ENCODE measurements around the gene RABEPK. TPM values are rescaled to one million over a fixed set of nuclear protein-coding genes. Genes with fewer than 3 reads are reported as not detected.
"Not testable (repeated sequence)": the region's sequence is repeated elsewhere in the genome, so short reads cannot be mapped to it uniquely, and the experiment has no call there.

Gene RABEPK
- total RNA-seq, 1 experiment from 2014 or later = 63.2 TPM

- DNase-seq (ENCODE audit: extremely low read depth, low read depth) = no peak
Measured at GRCh38 chr9:125241863-125242739, 41.8 kb downstream of the RABEPK start.

- no peak for DNase-seq (ENCODE audit: extremely low read depth, low read depth)
Measured at GRCh38 chr9:125243792-125244260, 43.5 kb downstream of the RABEPK start.

- no peak for DNase-seq (ENCODE audit: extremely low read depth, low read depth)
Measured at GRCh38 chr9:125246261-125246667, 45.9 kb downstream of the RABEPK start.

GRCh38 chr9:125254231-125254630 is 53.9 kb downstream of the RABEPK start:
- DNase-seq (ENCODE audit: extremely low read depth, low read depth) = no peak

GRCh38 chr9:125255781-125256391 is 55.5 kb downstream of the RABEPK start:
- no peak for DNase-seq (ENCODE audit: extremely low read depth, low read depth)

DNA sequence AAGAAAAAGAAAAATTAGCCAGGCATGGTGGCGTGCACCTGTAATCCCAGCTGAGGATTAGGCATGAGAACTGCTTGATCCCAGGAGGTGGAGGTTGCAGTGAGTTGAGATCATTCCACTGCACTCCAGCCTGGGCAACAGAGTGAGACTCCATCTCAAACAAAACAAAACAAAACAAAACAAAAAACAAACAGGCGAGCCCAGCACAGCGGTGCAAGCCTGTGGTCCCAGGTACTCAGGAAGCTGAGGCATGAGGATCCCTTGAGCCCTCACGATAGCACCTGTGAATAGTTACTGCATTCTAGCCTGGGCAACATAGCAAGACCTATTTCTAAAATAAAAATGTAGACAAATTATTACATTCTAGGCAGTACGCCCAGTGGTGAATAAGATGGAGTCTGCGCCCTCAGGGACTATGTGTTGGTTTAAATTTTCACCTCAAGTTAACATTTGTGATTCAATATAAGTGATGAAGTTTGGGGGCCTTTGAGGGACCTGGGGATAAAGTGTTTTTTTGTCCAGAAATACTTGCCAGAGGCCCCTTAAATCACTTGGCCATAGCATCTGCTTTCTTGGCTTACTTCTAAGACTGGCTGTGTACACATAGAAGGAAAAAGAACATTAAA is 57.9 kb downstream of the RABEPK start:
- DNase-seq (ENCODE audit: extremely low read depth, low read depth) = no peak

GRCh38 chr9:125258832-125259534 is 58.6 kb downstream of the RABEPK start:
- DNase-seq (ENCODE audit: extremely low read depth, low read depth) = no peak

DNA sequence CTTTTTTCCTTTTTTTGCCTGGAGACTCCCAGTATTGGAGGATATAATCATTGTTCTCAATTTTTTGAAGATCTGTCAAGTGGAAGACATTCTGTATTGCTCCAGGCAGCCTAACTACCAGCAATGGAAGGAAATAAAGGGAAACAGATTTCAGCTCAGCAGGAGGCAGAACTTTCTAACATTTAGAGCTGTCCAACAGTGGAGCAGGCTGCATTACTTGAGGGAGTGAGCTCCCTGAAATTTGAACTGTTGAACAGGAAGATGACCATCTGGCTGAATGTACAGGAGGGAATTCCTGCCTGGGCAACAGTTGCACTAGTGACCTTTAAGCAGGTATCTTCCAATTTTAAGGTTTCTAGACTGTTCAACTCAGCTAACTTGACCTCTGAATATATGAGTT is 60.2 kb downstream of the RABEPK start:
- no peak for DNase-seq (ENCODE audit: extremely low read depth, low read depth)

- peak; percentile 90 for DNase-seq (ENCODE audit: extremely low read depth, low read depth)
Measured at GRCh38 chr9:125261501-125262293, 61.4 kb downstream of the RABEPK start, which contains the start of gene GAPVD1. TSS of gene GAPVD1 (plus strand) at chr9:125261826. CDS start at chr9:125298922, 37,096 bp downstream.

GRCh38 chr9:125262294-125262991 is 62.1 kb downstream of the RABEPK start:
- no peak for DNase-seq (ENCODE audit: extremely low read depth, low read depth)

DNA sequence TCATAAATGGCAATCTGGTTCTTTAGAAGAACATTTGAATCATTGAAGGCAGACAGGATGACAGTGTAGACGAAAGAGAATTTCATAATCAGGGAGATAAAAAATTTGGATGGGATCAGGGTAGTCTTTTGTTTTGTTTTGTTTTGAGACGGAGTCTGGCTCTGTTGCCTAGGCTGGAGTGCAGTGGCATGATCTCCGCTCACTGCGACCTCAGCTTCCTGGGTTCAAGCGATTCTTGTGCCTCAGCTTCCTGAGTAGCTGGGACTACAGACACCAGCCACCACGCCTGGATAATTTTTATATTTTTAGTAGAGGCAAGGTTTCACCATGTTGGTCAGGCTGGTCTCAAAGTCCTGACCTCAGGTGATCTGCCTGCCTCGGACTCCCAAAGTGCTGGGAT is 63.7 kb downstream of the RABEPK start:
- DNase-seq (ENCODE audit: extremely low read depth, low read depth) = not testable (repeated sequence)

DNA sequence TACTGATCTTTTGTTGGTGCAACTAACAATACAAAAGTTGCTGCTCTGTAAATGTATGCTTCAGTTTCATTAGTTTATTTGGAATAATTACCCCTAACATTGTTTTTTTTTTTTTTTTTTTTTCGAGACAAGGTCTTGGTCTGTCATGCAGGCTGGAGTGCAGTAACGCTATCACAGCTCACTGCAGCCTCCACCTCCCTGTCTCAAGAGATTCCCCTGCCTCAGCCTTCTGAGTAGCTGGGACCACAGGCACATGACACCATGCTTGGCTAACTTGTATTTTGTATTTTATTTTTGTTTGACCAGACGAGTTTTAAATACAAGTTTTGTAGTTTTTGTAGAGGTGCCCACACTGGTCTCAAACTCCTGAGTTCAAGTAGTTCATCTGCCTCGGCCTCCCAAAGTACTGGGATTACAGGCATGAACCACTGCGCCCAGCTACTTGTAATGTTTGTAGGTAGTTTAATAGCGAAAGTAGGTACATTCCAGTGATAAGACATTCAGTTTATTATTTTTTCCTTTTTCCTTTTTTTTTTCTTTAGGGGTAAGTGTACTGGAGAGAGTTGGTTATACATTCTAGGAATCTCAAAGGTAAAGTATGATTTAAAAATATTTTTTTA is 68.2 kb downstream of the RABEPK start:
- DNase-seq (ENCODE audit: extremely low read depth, low read depth) = no peak

DNA sequence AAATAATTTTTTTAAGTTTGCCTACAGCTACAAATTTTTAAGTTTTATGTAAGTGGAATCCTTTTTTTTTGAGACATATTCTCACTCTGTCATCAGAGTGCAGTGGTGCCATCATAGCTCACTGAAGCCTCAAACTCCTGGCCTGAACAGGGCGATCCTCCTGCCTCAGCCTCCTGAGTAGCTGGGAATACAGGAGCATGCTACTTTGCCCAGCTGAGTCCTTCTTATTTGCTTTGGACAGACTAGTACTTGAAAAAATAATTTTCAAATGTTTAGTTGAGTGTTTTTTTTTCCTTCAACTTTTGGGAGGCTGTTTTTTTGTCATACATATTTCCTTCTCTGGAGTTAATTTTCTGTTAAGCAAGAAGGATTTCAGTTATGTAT is 68.7 kb downstream of the RABEPK start:
- no peak for DNase-seq (ENCODE audit: extremely low read depth, low read depth)

DNA sequence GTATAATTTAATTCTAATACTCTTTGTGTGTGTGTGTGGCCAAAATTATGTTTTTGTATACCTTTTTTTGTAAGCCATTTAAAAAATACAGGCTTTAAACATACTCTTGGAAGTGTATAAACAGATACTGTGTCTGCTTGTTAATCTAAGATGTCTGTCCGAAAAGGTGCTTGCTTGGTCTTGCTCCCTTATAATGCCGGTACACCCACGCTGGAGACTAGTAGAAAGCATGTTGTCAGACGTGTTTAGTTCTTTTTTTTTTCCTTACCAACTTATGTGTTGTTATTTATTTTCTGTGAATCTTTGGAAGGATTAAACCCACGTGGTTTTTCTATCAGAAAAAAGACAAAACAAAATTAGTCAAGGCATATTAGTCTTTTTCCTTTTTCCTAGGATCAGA is 70.7 kb downstream of the RABEPK start:
- DNase-seq (ENCODE audit: extremely low read depth, low read depth) = no peak

DNA sequence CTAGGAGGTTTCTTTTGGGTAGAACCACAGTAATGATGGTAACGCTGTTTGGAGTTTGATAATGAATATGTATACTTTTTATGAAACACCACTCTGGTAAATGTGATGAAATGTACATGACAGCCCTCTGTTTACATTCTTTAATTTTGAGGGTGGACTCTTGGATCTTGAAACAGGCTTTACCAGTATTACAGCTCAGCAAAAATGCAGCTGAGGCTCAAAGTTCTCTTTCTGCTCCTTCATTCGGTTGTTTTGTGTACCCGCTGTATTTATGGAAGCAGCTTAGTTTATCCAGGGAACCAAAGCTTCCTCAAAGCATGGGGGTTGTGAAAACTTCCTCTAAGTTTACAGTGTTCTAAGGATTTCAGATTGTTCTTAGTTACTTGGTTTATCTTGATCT is 72.4 kb downstream of the RABEPK start:
- no peak for DNase-seq (ENCODE audit: extremely low read depth, low read depth)

DNA sequence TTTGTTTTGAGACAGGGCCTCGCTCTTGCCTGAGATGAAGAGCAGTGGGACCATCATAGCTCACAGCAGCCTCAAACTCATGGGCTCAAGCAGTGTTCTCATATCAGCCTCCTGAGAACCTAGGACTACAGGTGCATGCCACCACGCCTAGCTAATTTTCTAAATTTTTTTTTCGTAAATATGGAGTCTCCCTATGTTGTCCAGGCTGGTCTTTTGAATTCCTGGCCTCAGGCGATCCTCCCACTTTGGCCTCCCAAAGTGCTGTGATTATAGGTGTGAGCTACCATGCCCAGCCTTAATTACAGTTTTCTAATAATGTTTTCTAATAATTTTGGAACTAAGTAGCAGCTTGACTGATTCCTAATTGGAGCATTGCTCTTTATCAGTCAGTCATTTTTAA is 76.4 kb downstream of the RABEPK start:
- no peak for DNase-seq (ENCODE audit: extremely low read depth, low read depth)

DNA sequence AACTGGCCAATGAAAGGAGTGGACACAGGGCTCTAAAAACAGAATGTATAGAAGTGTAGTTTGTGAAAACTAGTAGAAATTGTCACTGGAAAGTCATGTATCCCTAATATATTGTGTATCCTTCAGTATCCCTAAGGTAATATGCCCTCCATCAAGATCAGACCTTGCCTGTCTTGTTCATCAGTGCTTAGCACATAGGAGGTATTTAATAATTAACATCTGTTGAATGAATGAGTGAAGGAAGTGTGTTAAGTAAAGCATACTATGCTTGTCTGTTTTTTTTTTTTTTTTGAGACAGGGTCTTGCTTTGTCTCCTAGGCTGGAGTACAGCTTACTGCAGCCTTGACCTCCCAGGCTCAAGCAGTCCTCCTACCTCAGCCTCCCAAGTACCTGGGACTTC is 77.1 kb downstream of the RABEPK start:
- DNase-seq (ENCODE audit: extremely low read depth, low read depth) = no peak

DNA sequence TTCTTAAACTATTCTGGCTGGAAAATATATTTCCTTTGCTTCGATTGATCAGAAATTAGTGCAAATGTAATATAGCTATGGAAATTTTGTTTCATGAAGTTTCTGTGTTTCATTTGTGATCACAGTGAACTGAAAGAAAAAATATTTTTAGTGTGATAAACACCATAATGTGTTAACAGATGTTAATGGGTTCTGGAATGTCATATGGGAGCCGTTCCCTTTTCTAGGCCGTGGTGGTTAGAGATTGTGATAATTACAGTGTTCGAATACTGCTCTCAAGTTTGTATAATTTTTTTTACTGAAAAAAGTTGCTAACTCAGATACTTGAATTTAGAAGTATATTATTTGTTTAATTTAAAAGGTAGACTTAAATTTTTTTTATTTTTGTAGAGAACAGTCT is 80.6 kb downstream of the RABEPK start:
- no peak for DNase-seq (ENCODE audit: extremely low read depth, low read depth)

All from NCI-H460 (cell line).